GM12878 (cell line): ENCODE measurements around the gene GPX7.

ENCODE experiments used
- CEBPB ChIP-seq, 2 experiments: fragments of 150-350 bp in 1 of 2; IDR thresholded peaks; 2 replicates each; pipeline ENCODE4 v1.6.1; 2012 to 2014; ENCODE audit warnings: low read depth in 2 of 2, low read length in 2 of 2, borderline replicate concordance in 1 of 2, inconsistent platforms in 1 of 2
- SMC3 ChIP-seq: IDR thresholded peaks from 2 replicates; pipeline ENCODE4 v1.6.1; 2011; ENCODE audit warnings: low read length, improper control_type of control experiment, borderline replicate concordance
- TF ChIP-seq, protein P1 (sequence below), 3 experiments: IDR thresholded peaks in 2 of 3; conservative IDR thresholded peaks in 1 of 3; 2 replicates each; pipeline ENCODE4 v1.5.1; 2011; ENCODE audit warnings: low read depth in 3 of 3, low read length in 3 of 3, mild to moderate bottlenecking in 3 of 3, control low read depth in 2 of 3, moderate library complexity in 2 of 3, inconsistent platforms in 1 of 3, mixed read lengths in 1 of 3; ENCODE audit not compliant: control insufficient read depth in 2 of 3, insufficient read depth in 1 of 3; ENCODE audit errors: extremely low read depth in 1 of 3

- no peak for TF ChIP-seq CEBPB (IDR thresholded peaks at IDR 0.05; ENCODE audit: borderline replicate concordance in 1 of 2, low read depth in 2 of 2, low read length in 2 of 2)
- TF ChIP-seq, protein P1, sequence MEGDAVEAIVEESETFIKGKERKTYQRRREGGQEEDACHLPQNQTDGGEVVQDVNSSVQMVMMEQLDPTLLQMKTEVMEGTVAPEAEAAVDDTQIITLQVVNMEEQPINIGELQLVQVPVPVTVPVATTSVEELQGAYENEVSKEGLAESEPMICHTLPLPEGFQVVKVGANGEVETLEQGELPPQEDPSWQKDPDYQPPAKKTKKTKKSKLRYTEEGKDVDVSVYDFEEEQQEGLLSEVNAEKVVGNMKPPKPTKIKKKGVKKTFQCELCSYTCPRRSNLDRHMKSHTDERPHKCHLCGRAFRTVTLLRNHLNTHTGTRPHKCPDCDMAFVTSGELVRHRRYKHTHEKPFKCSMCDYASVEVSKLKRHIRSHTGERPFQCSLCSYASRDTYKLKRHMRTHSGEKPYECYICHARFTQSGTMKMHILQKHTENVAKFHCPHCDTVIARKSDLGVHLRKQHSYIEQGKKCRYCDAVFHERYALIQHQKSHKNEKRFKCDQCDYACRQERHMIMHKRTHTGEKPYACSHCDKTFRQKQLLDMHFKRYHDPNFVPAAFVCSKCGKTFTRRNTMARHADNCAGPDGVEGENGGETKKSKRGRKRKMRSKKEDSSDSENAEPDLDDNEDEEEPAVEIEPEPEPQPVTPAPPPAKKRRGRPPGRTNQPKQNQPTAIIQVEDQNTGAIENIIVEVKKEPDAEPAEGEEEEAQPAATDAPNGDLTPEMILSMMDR (IDR thresholded peaks at IDR 0.05 in 2 of 3, conservative IDR thresholded peaks at IDR 0.05 in 1 of 3; ENCODE audit: control insufficient read depth in 2 of 3, extremely low read depth in 1 of 3, insufficient read depth in 1 of 3, low read depth in 3 of 3, low read length in 3 of 3) = no peak
- TF ChIP-seq SMC3 = no peak
These were observed 1.5 kb upstream of the GPX7 start for GRCh38 chr1:52600533-52601179.
